COLO829 (cell line): ENCODE measurements around the gene BCR.
A peak's percentile ranks its signal among the peaks of the same experiment; 100 is the strongest.
"Not testable (repeated sequence)": the region's sequence is repeated elsewhere in the genome, so short reads cannot be mapped to it uniquely, and the experiment has no call there.

ENCODE experiments used
- DNase-seq: peaks from one replicate; pipeline ENCODE4 v3.0.0; 2012; ENCODE audit warnings: low spot score

BCR gene

DNA sequence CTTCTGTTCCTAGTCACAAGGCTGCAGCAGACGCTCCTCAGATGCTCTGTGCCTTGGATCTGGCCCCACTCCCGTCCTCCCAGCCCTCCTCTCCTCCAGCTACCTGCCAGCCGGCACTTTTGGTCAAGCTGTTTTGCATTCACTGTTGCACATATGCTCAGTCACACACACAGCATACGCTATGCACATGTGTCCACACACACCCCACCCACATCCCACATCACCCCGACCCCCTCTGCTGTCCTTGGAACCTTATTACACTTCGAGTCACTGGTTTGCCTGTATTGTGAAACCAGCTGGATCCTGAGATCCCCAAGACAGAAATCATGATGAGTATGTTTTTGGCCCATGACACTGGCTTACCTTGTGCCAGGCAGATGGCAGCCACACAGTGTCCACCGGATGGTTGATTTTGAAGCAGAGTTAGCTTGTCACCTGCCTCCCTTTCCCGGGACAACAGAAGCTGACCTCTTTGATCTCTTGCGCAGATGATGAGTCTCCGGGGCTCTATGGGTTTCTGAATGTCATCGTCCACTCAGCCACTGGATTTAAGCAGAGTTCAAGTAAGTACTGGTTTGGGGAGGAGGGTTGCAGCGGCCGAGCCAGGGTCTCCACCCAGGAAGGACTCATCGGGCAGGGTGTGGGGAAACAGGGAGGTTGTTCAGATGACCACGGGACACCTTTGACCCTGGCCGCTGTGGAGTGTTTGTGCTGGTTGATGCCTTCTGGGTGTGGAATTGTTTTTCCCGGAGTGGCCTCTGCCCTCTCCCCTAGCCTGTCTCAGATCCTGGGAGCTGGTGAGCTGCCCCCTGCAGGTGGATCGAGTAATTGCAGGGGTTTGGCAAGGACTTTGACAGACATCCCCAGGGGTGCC, 109.8 kb downstream of the BCR start:
- peak; percentile 79 for DNase-seq

DNA sequence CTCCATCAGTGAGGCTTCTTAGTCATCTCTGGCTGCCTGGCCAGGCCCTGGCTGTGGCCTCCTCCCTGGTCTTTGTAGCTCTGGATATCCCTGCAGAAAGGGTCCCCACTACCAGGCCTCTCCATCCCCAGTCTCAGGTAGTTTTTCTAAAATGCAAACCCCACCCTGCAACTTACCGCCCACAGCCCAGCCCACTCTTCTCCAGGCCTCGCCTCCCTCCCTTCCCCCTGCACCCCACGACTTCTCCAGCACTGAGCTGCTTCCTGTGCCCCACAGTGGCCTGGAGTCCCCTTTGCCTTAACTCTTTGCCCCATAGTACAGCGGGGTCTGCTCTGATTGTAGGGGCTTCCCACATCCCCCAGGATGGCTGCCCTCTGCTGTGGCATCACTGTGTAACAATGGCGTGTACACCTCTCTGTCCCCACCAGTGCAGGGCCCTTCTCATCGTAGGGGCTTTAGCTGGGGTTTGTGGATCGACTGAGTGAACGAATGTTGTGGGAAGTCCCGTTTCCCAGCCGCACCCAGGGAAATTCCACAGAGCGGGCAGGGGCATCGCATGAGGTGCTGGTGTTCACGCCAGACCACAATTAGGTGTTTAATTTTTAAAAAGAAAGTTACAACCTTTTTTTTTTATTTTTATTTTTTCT, 111.6 kb downstream of the BCR start:
- no peak for DNase-seq

DNA sequence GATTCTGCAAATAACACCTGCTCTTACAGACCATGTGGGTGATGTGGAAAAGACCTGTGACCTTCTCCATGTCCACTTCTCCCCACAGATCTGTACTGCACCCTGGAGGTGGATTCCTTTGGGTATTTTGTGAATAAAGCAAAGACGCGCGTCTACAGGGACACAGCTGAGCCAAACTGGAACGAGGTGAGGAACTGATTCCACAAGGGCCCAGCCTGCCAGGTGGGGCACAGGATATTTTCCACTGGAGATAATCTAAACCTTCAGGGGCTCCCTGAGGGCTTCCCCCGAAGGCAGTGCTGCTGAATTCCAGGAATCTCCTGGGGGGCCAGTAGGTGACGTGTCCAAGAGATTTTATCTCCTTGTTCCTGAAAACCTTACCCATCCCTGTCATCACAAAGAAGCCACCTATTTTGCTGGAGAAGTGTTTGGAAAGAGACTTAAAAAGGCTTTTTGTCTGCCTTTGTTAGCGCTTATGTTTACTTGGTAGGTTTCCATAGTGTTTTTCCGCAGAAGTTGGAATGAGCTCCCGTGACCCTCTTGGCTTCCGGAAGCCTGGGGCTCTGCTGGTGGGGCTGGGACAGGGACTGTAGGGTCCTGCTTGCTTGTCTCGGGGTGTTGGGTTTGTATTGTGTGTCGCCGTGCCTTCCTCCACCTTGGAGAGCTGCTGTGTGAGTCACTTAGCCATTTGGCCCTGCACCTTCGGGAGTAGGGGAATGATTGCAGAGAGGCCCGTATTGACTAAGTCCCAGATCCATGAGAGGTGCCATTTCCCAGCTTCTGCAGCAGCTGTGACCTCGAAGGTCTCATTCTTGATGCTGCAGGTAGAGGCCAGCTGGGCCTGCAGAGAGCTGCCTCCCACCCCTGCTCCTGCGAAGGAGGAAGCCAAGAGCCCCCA, 112.4 kb downstream of the BCR start:
- no peak for DNase-seq

DNA sequence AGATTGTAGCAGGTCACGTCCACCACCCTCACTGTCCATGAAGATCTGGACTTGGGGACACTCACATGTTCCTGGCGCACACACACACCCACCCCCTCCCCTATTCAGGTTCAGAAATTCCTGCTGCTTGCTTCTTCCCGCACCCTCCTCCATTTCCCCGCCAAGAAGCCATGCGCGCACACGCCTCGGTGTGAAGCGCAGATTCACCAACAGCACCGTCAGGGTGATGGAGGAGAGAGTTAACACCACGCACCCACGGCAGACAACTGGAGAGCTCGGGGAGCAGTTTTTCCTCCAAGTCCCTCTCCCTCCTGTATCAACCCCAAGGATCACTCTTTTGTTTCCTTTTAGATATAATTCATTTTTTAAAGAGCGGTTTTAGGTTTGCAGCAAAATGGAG, 113.4 kb downstream of the BCR start:
- no peak for DNase-seq

DNA sequence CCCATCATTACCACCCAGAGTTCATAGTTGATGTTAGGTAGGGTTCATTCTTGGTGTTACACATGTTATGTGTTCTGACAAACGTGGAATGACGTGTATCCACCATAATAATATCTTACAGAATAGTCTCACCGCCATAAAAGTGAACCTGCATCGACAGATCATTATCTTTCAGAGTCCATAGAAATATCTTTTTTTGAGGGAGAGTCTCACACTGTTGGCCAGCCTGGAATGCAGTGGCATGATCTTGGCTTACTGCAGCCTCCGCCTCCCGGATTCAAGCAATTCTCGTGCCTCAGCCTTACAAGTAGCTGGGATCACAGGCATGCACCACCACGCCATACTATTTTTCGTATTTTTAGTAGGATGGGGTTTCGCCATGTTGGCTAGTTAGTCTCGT, 113.9 kb downstream of the BCR start:
- no peak for DNase-seq

DNA sequence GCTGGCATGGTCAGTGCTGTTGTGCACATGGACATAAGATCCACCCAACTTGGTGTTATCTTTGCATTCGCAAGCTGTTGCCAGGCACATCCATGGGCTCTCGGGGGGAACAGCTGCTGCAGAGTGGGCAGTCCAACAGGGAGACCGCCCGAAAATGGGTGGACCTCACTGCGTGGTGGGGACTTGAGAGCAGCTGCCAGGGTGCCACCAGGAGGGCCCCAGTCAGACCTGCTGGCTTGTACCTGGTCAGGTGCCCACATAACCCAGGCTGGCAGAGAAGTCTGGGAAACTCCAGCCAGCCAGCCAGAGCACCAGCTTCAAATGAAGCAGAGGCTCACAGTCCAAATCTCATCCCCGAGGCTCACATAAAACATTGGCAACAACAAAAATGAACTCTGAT, 120.2 kb downstream of the BCR start:
- DNase-seq: no peak

DNA sequence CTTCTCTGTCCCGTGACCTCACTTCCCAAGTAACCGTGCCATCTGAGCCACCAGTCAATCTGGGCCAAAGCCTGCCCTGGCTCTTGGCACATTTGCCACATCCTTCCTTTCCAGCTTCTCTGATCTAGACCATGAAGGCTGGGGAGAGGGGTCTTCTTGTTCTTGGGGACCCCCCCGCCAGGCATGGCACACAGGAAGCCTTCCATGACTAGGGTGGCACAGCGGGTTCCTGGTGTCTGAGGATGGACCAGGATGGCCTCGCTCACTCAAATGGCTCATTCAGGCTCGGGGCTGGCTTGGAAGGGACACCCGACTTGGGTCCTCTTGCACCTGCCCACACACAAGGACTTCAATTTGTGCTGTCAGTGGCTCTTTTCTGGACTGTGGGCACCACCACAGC, 121.3 kb downstream of the BCR start:
- DNase-seq: no peak

DNA sequence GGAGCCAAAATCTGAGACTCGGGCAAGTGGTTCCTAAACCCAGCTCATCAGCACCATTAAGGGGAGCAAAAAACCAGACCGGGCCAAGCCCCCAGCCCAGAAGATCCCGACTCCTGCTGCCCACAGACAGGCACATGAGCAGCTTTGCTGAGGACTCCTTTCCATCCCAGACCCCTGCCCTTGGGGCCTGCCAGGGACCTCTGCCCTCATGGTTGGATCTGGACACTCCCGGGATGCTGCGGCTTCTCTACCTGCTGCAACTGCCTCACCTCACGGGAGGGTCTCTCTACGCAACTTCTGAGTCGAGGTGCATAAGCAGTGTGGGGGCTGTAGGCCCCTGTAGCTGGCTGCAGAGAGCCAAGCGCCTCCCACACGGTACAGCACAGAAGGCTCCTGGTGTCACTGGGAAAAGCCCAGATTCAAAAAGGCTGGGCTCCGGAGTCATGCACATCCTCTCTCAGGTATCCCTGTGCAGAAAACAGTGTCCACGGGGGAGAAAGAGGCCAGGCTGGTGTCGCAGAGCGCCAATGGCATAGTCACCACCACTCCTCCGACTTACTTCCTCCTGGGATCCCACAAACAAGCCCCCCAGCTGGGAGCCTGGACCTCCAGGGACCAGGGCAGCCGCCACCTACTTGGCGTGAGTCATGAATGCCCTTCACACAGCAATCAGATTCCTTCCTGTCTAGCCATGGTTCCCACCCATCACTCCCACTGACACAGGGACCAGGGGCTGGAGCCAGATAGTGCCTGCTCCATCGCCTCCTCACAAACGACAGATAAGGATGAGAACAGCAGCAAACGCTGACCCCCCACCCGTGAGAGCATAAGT, 122.1 kb downstream of the BCR start:
- no peak for DNase-seq

DNA sequence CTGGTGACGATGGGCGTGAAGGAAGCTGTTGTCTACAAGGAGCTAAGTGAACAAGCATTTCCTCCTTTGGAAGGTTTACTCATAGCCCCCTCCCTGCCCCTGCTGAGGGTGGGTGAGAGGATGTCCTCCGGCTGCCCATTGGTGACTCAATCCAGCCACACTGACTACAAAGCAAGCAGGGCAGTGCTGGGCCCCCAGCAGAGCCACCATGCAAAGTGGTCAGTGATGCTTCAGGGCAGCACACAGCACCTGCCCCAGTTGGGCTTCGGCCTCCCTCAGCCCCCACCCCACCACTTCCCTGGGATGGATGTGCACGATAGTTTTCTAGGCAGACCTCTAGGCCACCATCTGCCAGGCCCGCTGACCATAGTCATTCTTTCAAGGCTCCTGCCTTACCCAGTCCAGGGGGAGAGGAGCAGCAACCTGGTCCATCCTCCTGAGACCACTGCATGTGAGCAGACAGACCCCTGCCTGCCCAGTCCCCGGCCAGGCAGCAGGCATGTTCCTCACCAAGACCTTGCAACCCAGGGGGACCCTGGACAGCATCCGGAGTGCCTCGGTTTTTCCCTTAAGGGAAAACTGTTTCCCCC, 125.1 kb downstream of the BCR start:
- no peak for DNase-seq

DNA sequence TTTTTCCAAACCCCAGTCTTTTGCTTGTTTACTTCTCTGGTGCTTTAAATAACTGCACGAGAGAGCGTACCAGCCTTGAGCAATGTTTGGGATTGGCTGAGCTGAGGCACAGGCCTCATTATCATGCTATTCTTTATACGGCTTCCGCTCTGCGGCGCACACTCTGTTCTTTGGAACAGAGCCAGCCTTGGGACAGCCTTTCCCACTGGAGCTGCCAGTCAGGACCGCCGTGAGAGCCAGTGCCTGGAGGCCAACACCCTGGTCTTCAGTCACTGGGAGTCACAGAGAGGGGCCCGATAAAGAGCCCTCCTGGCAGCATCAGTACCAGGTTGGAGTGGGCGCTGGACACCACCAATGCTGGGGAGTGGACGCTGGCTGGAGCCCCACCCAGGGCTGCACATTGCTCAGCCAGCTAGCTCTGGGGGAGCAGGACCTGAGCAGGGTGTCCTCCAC, 125.6 kb downstream of the BCR start:
- no peak for DNase-seq

DNA sequence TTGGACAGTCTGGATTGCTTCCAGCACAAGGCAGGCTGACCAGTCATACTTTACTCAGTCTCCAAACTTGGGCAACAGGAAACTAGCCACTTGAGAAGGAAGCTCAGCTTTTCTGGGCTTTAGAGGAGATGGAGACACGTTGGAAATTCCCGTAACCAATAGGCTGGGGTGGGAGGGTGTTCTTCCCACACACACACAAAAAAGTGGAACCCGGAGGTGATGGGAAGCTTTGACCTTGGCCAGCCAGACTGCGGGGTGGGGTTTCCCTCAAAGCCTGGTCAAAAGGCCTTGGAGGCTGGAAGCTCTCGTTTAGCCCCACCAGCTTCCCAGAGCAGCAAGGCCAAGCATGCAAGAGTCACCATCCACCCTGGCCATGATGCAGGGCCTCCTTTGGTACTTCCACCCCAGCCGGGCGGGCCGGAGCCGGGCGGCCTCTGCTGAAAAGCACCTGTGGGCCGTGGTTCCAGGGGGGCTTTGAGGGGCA, 126.2 kb downstream of the BCR start:
- no peak for DNase-seq

DNA sequence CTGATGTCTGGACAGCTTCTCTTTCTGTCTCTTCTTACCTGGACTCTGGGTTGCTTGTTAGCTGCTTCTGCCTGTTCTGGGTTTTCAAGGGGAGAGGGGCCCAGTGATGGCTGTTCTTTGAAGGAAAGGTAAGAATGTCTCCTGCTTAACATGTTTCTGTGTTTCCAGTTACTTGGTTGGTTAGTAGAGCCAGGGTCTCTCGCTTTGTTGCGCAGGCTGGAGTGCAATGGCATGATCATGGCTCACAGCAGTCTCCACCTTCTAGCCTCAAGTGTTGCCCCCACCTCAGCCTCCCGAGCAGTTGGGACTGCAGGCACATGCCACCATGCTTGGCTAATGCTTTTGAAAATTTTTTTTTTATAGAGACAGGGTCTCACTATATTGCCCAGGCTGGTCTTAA, 126.6 kb downstream of the BCR start:
- DNase-seq: no peak

DNA sequence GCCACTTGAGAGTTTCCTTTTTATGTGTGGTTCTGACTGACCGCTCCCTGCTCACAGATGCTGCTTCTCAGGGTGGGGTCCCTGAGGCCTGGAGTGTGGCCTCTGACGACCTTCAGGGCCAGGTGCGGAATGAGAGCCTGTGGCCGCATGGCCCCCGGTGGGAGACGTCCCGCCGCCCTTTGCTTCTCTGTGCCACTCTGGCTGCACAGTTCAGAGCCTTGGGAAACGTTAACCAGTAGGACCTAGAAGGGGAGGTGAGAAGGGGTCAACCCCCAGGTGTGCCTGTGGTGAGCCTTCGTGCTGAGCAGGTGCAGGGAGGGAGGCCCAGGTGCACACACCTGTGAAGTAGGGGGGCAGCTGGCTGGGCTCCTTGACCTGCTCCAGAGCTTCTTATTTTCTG, 127.2 kb downstream of the BCR start:
- not testable (repeated sequence) for DNase-seq

DNA sequence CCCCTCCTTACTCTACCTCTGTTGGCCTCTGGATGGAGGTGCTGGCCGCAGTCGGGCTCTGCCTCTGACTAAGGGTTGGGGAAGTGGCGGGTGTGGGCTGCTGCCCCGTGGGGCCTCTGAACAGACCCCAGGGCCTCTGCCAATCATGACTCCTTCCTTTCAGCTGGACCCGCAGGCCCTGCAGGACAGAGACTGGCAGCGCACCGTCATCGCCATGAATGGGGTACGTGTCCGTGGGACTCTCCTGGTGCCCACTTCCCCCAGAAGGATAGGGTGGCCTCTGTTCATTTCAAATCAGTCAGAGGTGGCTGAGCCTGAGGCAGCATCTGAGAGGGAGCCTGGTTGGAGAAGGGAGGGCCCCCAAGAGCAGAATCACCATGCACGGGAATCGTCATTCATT, 129.0 kb downstream of the BCR start:
- not testable (repeated sequence) for DNase-seq

DNA sequence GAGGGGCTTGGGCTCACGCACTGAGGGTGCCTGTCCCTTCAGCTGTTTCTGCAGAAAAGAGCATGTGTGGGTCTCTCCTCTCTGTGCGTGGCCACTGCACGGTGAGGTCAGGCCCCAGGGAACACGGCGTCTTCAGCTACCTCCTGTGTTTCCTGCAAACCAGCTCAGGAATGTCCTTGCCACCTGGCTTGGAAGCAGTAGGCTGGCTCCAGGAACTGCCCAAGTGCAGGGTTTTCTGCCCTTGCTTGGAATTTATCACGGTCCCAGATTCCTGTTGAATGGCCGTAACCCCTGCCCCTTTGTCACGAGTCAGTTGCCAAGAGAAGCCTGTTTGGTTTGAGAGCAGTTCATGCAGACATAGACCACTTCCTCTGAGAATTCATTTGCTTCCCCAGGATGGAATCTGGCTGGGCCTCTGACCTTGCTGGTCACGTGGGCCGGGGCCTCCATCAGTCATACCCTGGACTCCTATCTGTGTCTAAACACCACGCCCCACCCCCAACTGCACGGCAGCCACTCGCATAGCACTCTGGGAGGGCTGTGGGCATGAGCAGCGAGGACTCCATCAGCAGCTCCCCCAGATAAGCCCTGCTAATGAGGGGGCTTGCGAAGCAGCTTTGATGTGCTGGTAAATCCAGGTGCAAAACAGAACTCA, 130.3 kb downstream of the BCR start:
- DNase-seq: not testable (repeated sequence)

DNA sequence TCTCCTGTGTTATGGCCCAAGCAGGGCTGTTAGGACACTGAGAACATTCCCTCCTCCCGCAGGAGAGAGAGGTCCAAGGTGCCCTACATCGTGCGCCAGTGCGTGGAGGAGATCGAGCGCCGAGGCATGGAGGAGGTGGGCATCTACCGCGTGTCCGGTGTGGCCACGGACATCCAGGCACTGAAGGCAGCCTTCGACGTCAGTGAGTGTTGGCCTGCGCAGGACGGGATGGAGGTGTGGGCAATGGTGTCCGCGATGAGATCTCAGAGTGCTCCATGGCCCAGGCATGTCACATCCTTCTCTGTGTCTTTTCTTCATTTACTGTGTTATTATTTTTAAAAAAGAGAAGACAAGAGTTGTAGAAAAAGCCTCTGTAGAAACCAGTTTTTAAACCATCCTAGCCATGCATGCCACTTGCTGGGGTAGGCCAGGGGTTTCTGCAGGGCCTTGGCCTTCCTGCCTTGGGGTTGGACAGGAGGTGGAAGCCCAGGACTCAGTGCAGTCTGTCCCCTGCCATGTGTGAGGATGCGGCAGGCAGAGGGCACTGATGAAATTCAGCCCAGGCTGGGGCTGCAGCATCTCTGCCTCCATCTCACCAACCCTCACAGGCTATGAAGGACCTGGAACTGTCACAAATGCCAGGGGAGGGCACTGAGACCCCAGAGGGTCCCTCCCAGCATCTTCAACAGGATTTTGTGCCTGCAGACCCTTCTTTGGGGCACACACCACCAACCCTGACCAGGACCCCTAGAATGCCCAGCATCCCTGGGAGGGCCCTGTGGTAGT, 131.5 kb downstream of the BCR start:
- DNase-seq: not testable (repeated sequence)

DNA sequence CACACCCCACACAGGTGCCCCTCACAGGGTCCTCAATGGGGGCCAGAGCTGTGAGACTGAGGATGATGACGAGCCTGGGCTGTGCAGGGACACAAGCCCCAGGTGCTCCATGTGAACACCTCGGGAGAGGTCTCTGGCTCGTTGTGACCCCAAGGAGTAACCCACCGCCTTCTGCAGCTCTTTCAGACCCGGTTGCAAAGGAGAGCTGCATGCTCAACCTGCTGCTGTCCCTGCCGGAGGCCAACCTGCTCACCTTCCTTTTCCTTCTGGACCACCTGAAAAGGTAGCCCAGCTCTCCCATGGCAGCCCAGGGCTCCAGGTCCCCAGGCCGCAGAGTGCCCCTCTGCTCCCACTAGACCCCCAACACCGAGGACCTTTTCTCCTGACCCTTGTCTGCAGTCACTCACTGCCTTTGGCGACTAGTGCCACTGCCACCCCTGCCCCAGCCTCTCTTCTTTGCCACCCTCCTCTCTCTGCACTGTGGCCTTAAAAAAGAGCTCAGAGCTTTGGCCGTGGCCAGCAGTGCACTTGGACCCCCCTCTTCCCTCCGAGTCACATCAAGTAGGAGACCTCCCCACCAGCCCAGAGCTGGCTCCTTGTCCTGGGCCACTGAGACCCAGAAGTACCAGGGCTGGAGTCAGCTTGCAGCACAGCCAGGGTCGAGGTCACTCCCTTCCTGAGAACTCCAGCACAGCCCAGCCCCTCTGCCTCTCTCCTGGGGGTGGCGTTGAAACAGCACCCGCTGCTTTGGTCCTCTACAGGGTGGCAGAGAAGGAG, 133.7 kb downstream of the BCR start:
- no peak for DNase-seq

DNA sequence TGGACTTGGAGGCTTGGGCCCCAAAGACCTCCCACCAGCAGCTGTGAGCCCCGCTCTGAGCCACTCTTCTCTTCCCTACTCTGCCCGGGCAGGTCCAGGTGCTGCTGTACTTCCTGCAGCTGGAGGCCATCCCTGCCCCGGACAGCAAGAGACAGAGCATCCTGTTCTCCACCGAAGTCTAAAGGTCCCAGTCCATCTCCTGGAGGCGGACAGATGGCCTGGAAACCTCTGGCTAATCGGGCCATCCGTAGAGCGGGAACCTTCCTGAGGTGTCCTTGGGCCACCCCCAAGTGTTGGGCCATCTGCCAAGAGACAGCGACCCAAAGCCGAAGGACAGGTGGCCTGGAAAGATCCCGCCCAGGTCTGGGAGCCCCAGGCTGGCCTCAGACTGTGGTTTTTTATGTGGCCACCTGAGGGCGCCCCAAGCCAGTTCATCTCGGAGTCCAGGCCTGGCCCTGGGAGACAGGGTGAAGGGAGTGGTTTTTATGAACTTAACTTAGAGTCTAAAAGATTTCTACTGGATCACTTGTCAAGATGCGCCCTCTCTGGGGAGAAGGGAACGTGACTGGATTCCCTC, 135.1 kb downstream of the BCR start:
- peak; percentile 50 for DNase-seq

DNA sequence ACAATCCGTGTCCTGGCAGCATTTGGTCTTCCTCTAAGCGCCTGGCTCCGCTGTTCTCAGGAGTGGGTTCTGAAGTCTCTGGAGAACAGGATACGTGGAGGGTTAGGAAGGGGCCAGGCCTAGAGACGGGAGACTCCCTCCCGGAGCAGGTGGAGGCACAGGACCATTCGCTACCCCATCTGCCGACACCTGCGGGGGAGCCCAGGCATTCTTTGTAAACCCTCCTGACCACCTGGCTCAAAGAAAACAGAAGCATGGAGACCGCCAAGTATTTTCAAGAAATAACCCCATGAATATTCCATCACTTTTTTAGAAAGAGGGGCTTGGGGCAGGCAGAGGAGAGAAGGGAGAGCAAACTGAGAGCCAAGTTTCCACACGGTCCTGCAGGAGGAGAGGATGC, 136.3 kb downstream of the BCR start:
- not testable (repeated sequence) for DNase-seq
